ENCODE measurements around the gene C3orf18. TPM values are rescaled to one million over a fixed set of nuclear protein-coding genes. Genes with fewer than 3 reads are reported as not detected.

Gene C3orf18
- total and polyA plus RNA-seq, 2 donors (not counting 3 experiments of a cell fraction or from before 2014, with no cell fraction given) = 1.7 to 2.9 TPM

GRCh38 chr3:50533316-50533715 lies 34.2 kb downstream of the C3orf18 start:
- POLR2A ChIA-PET = no interaction called here
- BruUV-seq (replicated peaks) = no TSS peak
- peaks cover 16 to 23% of the 10 kb centered on the region in 2 experiments for H3K27me3 ChIP-seq (ENCODE audit: control insufficient read depth in 2 of 2, insufficient read depth in 2 of 2, low read length in 2 of 2)

GRCh38 chr3:50532062-50532705 lies 35.4 kb downstream of the C3orf18 start:
- H3K27me3 ChIP-seq (ENCODE audit: control insufficient read depth in 2 of 2, insufficient read depth in 2 of 2, low read length in 2 of 2) = peaks cover 15 to 25% of the 10 kb centered on the region in 2 experiments
- H3K4me3 ChIP-seq (replicated peaks in 1 of 3; ENCODE audit: insufficient read depth in 1 of 3, low read depth in 1 of 3, low read length in 3 of 3) = no peak overlapping the region
- H2AFZ ChIP-seq (ENCODE audit: low read depth, low read length) = no peak overlapping the region
- no peak overlapping the region for H3K4me2 ChIP-seq (ENCODE audit: insufficient read depth, low read length)
- H3K9ac ChIP-seq (replicated peaks; ENCODE audit: extremely low read depth, insufficient read depth, low read length) = no peak overlapping the region
- intact Hi-C loops (cut with micrococcal nuclease) = no loop called here
- ChIA-PET POLR2A (no interaction called here), CTCF (interaction anchor here (1.1 kb wide), 1 partner anchor 10 kb away, joined by 5 read pairs; no protein-coding TSS in a partner anchor)
- H3K9me3 ChIP-seq (replicated peaks; ENCODE audit: control insufficient read depth, insufficient read depth, low read length) = no peaks in the 10 kb centered on the region
- TF ChIP-seq MYC (IDR thresholded peaks at IDR 0.05; ENCODE audit: low read depth, low read length) (no peak), CTCF (IDR thresholded peaks at IDR 0.05; ENCODE audit: extremely low read depth in 1 of 2, insufficient read depth in 1 of 2, low read depth in 1 of 2, low read length in 2 of 2) (no peak), EZH2 (IDR thresholded peaks at IDR 0.05; ENCODE audit: borderline replicate concordance, low read depth, low read length, severe bottlenecking) (no peak), GATA2 (IDR thresholded peaks at IDR 0.05; ENCODE audit: insufficient read depth, insufficient read length, low read depth, low read length) (no peak), MAX (IDR thresholded peaks at IDR 0.05; ENCODE audit: insufficient read depth, insufficient read length) (no peak), POLR2A (IDR thresholded peaks at IDR 0.05; ENCODE audit: low read depth, low read length) (no peak), JUN (IDR thresholded peaks at IDR 0.05; ENCODE audit: borderline replicate concordance, insufficient read depth, insufficient read length, low read depth) (no peak), POLR2AphosphoS5 (IDR thresholded peaks at IDR 0.05; ENCODE audit: insufficient read depth, low read depth, low read length) (no peak), FOS (IDR thresholded peaks at IDR 0.05; ENCODE audit: borderline replicate concordance, insufficient read depth, low read length) (no peak)
- dilution Hi-C loops (cut with MboI; ENCODE audit: extremely low pct_ligation_motif_present, low sequenced_read_pairs) = no loop called here
- no peak overlapping the region for H3K27ac ChIP-seq (ENCODE audit: insufficient read depth, low read depth, low read length)
- BruUV-seq (replicated peaks) = no TSS peak
- H3K36me3 ChIP-seq (ENCODE audit: control insufficient read depth in 2 of 2, extremely low read depth in 1 of 2, insufficient read depth in 2 of 2, low read length in 2 of 2) = no peaks in the 10 kb centered on the region
- DNase-seq (ENCODE audit: low read depth, low spot score) = no peak
- no peak for FAIRE-seq
- H3K9me1 ChIP-seq (replicated peaks; ENCODE audit: control insufficient read depth, extremely low read depth, insufficient read depth, low read length) = no peaks in the 10 kb centered on the region
- no peaks in the 10 kb centered on the region for H3K79me2 ChIP-seq (ENCODE audit: control insufficient read depth, insufficient read depth, low read length)
- no peaks in the 10 kb centered on the region for H4K20me1 ChIP-seq (replicated peaks; ENCODE audit: control insufficient read depth, extremely low read depth, insufficient read depth, low read length)
- H3K4me1 ChIP-seq (ENCODE audit: control insufficient read depth, extremely low read depth, insufficient read depth, low read length) = no peaks in the 10 kb centered on the region

More at GRCh38 chr3:50533316-50533715, 34.2 kb downstream of the C3orf18 start:
- H3K36me3 ChIP-seq (ENCODE audit: control insufficient read depth in 2 of 2, extremely low read depth in 1 of 2, insufficient read depth in 2 of 2, low read length in 2 of 2) = no peaks in the 10 kb centered on the region
- H3K4me2 ChIP-seq (ENCODE audit: insufficient read depth, low read length) = no peak overlapping the region
- no peak overlapping the region for H3K4me3 ChIP-seq (replicated peaks in 1 of 3; ENCODE audit: insufficient read depth in 1 of 3, low read depth in 1 of 3, low read length in 3 of 3)
- H3K9ac ChIP-seq (replicated peaks; ENCODE audit: extremely low read depth, insufficient read depth, low read length) = no peak overlapping the region
- H3K9me1 ChIP-seq (replicated peaks; ENCODE audit: control insufficient read depth, extremely low read depth, insufficient read depth, low read length) = no peaks in the 10 kb centered on the region
- dilution Hi-C loops (cut with MboI; ENCODE audit: extremely low pct_ligation_motif_present, low sequenced_read_pairs) = no loop called here
- H3K79me2 ChIP-seq (ENCODE audit: control insufficient read depth, insufficient read depth, low read length) = no peaks in the 10 kb centered on the region
- no peaks in the 10 kb centered on the region for H3K4me1 ChIP-seq (ENCODE audit: control insufficient read depth, extremely low read depth, insufficient read depth, low read length)
- no peak for FAIRE-seq
- TF ChIP-seq POLR2AphosphoS5 (IDR thresholded peaks at IDR 0.05; ENCODE audit: insufficient read depth, low read depth, low read length) (no peak), POLR2A (IDR thresholded peaks at IDR 0.05; ENCODE audit: low read depth, low read length) (no peak), EZH2 (IDR thresholded peaks at IDR 0.05; ENCODE audit: borderline replicate concordance, low read depth, low read length, severe bottlenecking) (no peak)
- DNase-seq (ENCODE audit: low read depth, low spot score) = no peak
- no peaks in the 10 kb centered on the region for H3K9me3 ChIP-seq (replicated peaks; ENCODE audit: control insufficient read depth, insufficient read depth, low read length)
- H2AFZ ChIP-seq (ENCODE audit: low read depth, low read length) = no peak overlapping the region
- H4K20me1 ChIP-seq (replicated peaks; ENCODE audit: control insufficient read depth, extremely low read depth, insufficient read depth, low read length) = no peaks in the 10 kb centered on the region
- CTCF ChIA-PET = interaction anchor here (1.4 kb wide), 1 partner anchor 9 kb away, joined by 8 read pairs; no protein-coding TSS in a partner anchor
- intact Hi-C loops (cut with micrococcal nuclease) = no loop called here
- H3K27ac ChIP-seq (ENCODE audit: insufficient read depth, low read depth, low read length) = no peak overlapping the region

Measured in endothelial cell of umbilical vein (primary cell).